HG03139 (cell line): ENCODE results near the gene SPTLC1.
"Not testable (repeated sequence)": the region's sequence is repeated elsewhere in the genome, so short reads cannot be mapped to it uniquely, and the experiment has no call there.

ENCODE experiments used
- ATAC-seq: cut with Tn5 transposase; IDR thresholded peaks from one replicate; pipeline ENCODE4 v1.9.1; 2021; ENCODE audit not compliant: unreplicated experiment

Gene SPTLC1

GRCh38 chr9:92141144-92142129 lies 26.2 kb upstream of the SPTLC1 start:
- ATAC-seq = no peak

GRCh38 chr9:92140754-92141143 lies 25.5 kb upstream of the SPTLC1 start:
- no peak for ATAC-seq

GRCh38 chr9:92140074-92140753 lies 25.0 kb upstream of the SPTLC1 start:
- peak; percentile 56 for ATAC-seq

GRCh38 chr9:92138960-92139540 lies 23.8 kb upstream of the SPTLC1 start:
- not testable (repeated sequence) for ATAC-seq

- no peak for ATAC-seq
Observed at GRCh38 chr9:92138157-92138959, 23.1 kb upstream of the SPTLC1 start.

- no peak for ATAC-seq
Observed at GRCh38 chr9:92136184-92136858, 21.1 kb upstream of the SPTLC1 start.

GRCh38 chr9:92135576-92135975 lies 20.4 kb upstream of the SPTLC1 start:
- ATAC-seq = no peak

- ATAC-seq = peak; percentile 70
Observed at GRCh38 chr9:92133949-92134604, 18.9 kb upstream of the SPTLC1 start.

- not testable (repeated sequence) for ATAC-seq
Observed at GRCh38 chr9:92132913-92133312, 17.7 kb upstream of the SPTLC1 start.

- no peak for ATAC-seq
Observed at GRCh38 chr9:92132501-92132900, 17.3 kb upstream of the SPTLC1 start.

GRCh38 chr9:92122800-92123199 lies 7.6 kb upstream of the SPTLC1 start:
- ATAC-seq = no peak

- ATAC-seq = no peak
Observed at GRCh38 chr9:92122061-92122460, 6.8 kb upstream of the SPTLC1 start.

- no peak for ATAC-seq
Observed at GRCh38 chr9:92121265-92121664, 6.1 kb upstream of the SPTLC1 start.

- ATAC-seq = no peak
Observed at GRCh38 chr9:92120138-92120537, 4.9 kb upstream of the SPTLC1 start.

- ATAC-seq = no peak
Observed at GRCh38 chr9:92119586-92119985, 4.4 kb upstream of the SPTLC1 start.

GRCh38 chr9:92108122-92108521 lies 7.1 kb downstream of the SPTLC1 start:
- no peak for ATAC-seq

GRCh38 chr9:92105446-92106225 lies 9.6 kb downstream of the SPTLC1 start:
- ATAC-seq = not testable (repeated sequence)

GRCh38 chr9:92103601-92104000 lies 11.6 kb downstream of the SPTLC1 start:
- not testable (repeated sequence) for ATAC-seq
